ENCODE results near the gene BTBD3.

The BTBD3 gene

DNA sequence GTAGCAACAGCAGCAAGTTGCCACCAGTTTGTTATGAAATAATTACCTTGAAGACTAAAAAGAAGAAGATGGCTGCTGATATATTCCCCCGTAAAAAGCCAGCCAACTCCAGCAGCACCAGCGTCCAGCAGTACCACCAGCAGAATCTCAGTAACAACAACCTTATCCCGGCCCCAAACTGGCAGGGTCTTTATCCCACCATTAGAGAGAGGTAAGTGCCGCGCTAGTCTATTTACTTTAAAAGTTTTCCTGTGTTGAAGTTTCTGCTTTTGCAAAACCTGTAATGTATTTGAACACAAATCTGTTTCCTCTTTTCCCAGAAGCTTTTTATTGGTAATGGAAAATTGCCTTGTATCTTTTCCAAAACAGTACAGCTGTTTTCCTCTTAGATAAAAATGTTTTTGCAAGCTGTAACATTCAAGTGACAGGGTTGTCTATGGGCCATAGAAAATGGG lies 725 bp downstream of the BTBD3 start:
- DNase-seq, result no peak

DNA sequence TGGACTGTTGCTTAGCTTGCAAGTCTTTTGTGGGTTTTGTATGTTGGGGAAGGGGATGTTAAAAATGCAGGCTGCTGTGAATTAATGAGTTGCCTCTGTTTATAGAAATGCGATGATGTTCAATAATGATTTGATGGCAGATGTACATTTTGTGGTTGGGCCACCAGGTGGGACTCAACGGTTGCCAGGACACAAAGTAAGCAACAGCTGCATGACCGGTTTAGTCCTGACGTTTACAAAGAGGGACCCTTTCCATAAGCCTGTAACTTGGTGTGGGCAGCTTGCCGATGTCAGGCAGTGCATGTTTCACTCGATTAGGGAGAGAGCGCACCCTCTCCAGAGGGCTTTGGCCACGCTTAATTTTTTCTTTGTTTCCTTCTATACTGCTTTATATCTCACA lies 1.3 kb downstream of the BTBD3 start:
- no peak for DNase-seq

- DNase-seq, result no peak
Measured at GRCh38 chr20:11919581-11919980, 1.9 kb downstream of the BTBD3 start.

DNA sequence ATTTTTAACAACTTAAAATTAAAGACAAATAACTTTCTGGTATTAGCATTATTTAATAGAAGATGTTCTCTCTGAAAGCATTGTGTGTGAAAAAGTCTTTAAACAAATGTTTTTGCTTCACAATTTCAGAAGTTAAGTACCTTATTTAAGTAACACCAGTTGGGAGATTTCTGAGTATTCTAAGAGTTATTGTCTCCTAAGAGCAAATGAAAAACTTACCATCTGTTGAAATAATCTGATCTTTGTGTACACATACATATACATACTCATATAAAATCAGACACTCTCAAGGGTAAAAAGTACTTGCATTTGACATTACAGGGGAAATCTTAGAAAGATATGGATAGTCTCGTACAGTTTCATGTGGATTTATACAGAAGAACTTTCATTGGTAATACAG lies 2.4 kb downstream of the BTBD3 start:
- DNase-seq, result no peak

DNA sequence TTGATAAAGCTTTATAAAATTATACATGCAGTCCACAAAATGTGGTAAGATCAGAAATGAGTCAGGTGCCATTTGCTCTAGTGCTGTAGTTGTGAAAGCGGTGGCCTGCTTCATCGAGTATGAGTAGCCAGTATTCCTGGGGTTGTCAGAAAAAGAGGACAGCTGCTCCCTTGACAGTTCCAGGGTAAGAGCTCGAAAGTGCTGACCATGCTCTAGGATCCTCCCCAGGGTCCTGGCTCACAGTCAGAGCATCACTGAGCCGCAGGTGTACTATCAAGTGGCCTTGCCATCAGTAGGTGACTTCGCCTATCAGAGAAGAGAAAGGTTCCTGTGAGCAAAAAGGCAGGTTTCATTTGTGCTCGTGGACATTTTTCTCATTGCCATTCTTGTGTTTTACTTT lies 3.6 kb downstream of the BTBD3 start:
- DNase-seq, result no peak

DNA sequence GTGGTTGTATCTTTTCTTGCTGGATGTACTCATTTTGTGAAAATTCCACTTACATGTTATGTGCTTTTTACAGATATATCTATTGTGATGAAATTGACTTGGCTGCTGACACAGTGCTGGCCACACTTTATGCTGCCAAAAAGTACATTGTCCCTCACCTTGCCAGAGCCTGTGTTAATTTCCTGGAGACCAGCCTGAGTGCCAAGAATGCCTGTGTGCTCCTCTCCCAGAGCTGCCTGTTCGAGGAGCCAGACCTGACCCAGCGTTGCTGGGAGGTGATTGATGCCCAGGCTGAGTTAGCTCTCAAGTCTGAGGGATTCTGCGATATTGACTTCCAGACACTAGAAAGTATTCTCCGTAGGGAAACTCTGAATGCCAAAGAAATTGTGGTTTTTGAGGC lies 4.9 kb downstream of the BTBD3 start:
- DNase-seq, result no peak

DNA sequence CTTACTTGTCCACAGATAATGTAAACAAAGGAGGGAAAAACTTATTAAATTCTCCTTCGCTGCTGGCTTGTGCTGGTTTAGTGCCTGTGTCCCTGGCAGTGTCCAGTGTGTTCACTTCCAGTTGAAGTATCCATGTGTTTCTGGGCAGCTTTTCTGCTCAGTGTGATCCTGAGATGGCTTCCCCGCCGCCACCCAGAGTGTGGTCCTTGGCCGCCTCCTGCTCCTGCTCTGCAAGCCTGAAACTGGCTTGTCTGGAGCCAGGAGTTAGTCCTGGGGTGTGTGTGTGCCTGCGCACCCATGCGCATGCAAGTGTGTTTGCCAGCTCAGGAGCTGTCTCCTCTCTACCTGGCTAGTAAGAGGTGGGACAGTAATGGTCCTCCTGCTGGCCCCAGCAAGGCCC lies 7.2 kb downstream of the BTBD3 start:
- no peak for DNase-seq

DNA sequence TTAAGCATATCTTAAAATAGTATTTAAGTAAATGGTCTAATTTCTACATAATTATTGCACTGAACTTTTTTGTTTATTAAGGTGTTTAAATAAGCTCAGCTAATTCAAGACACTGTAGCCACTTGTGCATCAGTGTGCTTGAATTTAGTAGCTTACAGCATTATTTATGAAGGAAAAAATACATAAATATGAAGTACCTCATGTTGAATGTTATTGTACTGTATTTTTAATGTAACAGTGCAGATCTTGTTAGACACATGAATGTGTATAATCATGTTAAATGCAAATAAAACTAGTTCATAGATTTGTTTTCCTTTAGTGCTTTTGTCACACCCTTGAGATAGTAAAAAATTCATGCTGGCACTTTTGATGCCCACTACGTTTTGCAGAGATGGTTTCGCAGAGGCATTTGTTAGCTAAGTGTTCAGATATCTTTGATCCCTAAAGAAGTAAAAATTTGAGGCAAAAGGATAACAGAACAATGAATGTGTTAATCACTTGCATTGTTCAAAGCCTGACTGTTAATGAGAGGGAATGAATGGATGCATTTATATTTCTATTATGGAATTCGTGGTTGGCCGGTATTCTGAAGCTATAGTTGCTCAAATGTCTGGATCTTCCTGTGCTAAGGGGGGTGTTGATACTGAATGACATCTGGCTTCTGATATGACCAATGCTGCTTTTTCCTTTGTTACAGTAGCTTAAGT lies 8.8 kb downstream of the BTBD3 start:
- no peak for DNase-seq

DNA sequence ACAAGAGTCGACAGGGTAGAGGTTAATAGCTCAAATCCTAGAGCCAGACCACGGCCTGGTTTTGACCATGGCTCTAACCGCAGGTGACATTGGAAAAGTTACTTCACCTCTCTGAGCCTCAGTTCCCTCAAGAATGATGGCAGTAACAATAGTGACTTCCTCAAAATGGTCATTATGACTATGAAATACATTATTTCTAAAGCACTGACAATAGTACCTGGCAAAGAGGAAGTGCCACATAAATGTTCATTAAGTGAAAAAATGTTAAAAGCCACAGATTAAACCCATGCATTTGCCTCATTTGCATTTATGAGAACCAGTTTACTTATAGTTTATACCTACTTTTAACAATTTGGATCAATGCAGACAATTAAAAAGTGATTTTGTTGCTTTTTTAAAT lies 12.3 kb downstream of the BTBD3 start:
- no peak for DNase-seq

DNA sequence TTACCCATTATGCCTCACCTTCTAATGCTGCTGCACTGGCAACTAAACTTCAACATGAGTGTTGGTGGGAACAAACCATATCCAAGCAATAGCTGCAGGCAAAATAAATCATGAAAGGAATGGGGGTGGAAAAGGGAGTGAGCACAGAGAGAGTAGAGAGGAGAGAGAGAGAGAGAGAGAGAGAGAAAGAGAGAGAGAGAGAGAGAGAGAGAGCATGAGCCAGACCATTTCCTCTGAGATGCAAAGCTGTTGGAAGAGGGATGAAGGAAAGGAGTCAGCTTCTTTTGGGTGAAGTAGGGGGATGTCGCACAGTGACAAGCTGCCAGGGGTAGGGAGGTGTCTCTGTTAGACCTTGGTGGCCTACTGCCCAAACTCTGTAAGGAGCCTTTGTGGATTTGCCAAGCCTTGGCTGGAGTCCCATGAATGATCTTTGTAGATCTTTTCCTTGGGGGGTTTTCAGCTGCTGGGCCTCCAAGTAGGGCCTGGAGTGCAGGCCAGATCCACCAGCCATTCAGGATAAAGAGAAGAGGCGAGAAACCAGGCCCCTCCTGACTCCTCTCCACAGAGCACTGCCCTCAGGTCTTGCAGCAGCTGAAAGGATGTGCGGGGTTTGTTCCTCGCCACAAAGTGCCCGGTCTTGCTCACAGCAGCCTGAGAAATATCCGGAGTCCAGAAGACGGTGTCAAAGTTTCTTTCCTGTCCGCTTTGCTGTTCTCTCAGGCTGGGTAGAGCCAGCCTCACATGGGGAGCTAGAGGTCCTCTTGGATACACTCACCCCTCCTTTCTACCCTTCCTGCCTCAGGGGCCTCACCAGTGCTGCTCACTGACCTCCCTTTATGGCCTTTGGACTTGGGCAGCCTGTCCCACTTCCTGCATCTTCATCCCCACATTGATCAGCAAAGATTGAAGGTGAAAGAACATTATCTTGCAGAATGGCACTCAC lies 17.8 kb downstream of the BTBD3 start:
- no peak for DNase-seq

DNA sequence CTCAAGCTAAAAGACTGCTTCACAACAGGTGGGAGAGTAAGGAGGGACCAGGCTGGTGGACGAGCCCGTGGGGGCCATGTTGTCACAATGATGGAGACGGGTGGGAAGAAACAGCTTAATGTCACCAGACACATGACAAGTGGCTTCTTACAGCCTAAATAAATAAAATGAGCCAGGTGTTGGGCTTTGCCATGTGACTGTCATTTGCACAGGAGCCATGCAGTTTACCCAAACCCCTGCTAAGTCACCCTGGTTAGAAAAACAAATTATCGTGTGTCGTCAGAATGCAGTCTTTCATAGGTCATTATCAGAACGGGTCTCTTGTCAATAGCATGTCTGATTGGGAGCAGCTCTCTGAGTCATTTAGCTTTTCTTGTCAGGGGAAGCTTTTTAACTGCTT lies 18.5 kb downstream of the BTBD3 start:
- no peak for DNase-seq

DNA sequence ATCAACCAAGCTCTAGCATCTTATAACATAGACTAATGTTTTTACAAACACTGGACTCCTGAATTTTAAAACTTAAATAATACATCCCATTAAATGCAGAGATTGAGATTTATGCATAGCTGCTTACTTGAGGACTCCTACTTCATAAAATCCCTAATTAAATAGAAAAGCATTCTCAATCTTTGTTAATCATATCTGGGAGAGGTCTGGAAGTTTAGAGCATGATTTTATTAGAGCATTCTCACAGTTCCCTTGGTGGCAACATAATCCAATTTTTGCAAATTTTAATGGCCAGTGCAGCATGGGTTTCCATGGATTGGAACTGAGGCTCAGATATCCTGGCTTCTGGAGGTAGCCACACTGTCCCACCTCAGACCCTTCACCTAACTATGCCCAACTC lies 19.5 kb downstream of the BTBD3 start:
- no peak for DNase-seq

DNA sequence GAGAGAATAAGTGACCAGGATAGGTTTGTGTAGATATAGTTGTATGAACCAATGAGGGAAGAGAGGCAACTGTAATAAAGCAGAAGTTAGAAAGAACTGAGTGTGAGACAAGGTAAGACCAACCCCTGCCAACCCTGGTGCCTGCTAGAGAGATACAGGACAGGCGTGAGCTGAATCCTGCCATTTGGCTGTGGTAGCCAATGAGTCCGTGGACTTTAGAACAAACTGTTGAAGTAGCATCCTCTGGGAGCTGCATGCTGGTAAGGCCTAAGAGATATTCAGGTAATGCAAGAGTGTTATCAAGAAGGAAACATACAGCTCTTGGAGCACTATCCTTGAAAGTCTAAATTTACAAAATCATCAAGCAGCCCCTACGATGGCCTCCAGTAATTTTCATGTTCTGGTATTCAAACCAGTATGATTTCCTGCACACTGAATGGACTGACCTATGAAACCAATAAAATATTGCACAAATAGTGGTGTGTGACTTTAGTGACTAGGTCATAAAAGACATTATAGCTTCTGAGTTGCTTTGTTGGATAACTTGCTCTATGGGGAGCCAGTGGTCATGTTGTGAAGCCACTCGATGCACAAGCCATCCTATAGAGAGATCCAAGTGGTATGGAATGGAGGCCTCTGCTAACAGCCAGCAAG lies 24.0 kb downstream of the BTBD3 start:
- no peak for DNase-seq

DNA sequence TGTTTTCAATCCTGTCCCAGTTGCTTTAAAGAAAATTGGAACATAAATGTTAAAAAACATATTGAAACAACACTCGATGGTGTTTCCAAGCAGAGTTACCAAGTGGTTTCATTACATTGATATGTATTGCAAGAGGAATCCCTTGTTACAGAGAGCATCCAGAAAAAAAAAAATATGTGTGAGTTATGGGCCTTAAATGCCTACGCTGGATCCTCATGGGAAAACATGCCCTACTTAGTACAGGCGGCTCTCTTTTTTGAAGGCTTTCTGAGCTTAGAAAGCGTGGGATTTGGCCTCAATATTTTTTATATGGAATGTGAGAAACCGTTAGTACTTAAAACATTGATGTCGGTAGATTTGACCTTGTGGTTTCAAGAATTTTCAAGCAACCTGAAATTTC lies 26.1 kb downstream of the BTBD3 start:
- DNase-seq, result no peak

GRCh38 chr20:11948806-11949205 lies 31.1 kb downstream of the BTBD3 start:
- no peak for DNase-seq

DNA sequence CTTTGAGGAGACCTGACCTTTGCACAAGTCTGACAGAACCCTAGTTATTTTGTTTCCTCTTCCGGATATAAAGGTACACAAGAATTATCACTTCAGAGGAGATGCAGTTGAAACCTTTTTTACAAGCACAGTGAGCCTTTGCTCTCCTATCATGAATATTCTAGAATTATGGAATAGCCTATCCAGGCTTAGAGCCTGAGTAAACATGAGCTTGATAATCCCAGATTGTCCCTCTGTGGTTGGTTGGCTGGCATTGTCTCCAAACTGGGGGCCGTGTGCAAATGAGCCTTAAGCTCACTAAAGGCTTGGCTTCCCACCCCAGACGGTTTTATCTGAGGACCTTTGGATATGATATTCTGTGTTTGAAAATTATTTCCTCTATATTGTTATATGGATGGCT lies 32.0 kb downstream of the BTBD3 start:
- no peak for DNase-seq

- no peak for DNase-seq
Measured at GRCh38 chr20:11951696-11952095, 34.0 kb downstream of the BTBD3 start.

- no peak for DNase-seq
Measured at GRCh38 chr20:11952639-11953038, 34.9 kb downstream of the BTBD3 start.

GRCh38 chr20:11957911-11958310 lies 40.2 kb downstream of the BTBD3 start:
- DNase-seq, result no peak

GRCh38 chr20:11958855-11959254 lies 41.2 kb downstream of the BTBD3 start:
- no peak for DNase-seq

DNA sequence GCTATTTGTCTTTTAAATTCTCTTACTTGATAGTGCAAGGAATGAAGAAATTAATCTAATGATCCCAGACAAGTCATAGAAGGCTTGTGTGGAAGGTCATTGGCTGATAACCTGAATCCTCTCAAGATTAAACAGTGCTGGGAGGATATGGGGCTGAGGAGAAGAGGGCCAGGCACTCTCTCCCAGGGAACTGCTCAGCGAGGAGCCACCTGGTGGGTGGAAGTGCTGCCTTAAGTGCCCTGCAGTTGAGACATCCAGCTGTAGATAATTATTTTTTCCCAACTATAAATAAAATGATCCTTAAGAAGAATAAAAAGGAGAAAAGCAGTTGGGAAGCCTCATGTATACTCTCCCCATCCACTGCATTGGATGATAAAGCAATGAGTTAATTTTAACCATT lies 47.9 kb downstream of the BTBD3 start:
- DNase-seq, result no peak

GRCh38 chr20:11966186-11966585 lies 48.5 kb downstream of the BTBD3 start:
- no peak for DNase-seq

DNA sequence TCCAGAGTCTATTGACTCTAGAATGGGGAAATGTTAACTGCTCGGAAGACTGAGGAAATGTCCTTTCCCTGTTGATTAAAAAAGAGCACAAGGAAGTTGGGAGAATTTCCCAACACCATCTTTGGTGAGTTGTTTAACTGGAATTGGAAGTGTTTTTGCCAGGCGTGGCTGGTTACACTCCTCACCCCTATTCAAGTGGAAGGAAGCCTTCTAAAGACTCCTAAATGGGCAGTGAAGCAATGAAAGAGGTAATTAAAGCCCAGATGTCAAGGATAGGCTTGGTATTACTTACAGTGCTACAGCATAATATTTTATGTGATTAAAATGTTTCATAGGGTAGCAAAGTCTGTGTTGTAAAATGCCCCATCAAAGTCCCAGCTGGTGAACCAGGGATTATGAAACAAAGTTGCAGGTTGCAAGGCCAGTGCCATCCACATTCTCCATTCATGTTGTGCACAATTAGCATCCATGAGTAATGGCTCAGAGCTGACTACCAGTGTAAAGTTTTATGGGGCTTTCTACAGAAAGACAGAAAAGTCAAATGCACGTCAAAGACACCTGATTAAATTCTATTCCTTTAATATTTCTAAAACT lies 52.6 kb downstream of the BTBD3 start:
- no peak for DNase-seq

Measured in stimulated activated CD4-positive, alpha-beta T cell treated with anti-CD3 and anti-CD28 coated beads, Interleukin-2, amount 100 ng/mL, for 24 hours (primary cell).